Right lobe of liver (tissue), 6 donors: ENCODE results near the gene MARCHF6. TPM values are rescaled to one million over a fixed set of nuclear protein-coding genes. Genes with fewer than 3 reads are reported as not detected.

Experiments
- ATAC-seq, 4 donors: fragments of 200-7000 bp; cut with Tn5 transposase; one replicate each; pipeline ENCODE4 v1.9.1; 2020; ENCODE audit warnings: mild to moderate bottlenecking in 4 of 4, moderate library complexity in 4 of 4
- DNase-seq, 3 donors: peaks; one replicate each; pipeline ENCODE4 v3.0.0-alpha.2; 2020
- H3K27ac ChIP-seq, 3 donors: fragments of 200-600 bp; one replicate each; pipeline ENCODE4 v1.8.0; 2022
- H3K27me3 ChIP-seq, 2 donors: fragments of 200-600 bp; one replicate each; pipeline ENCODE4 v1.8.0; 2022
- H3K36me3 ChIP-seq, 4 donors: fragments of 200-600 bp; sonication (generic) in 1 of 4; one replicate each; pipeline versions ENCODE4 v1.5.1 to v1.8.0; 2017 to 2022; ENCODE audit warnings: control low read depth in 1 of 4
- H3K4me1 ChIP-seq, 4 donors: fragments of 200-600 bp; sonication (generic) in 1 of 4; one replicate each; pipeline versions ENCODE4 v1.5.1 to v1.8.0; 2017 to 2022; ENCODE audit warnings: control low read depth in 1 of 4
- H3K4me3 ChIP-seq, 3 donors: fragments of 200-600 bp; one replicate each; pipeline ENCODE4 v1.8.0; 2022
- H3K9me3 ChIP-seq, 4 donors: fragments of 200-600 bp; sonication (generic) in 1 of 4; one replicate each; pipeline versions ENCODE4 v1.5.1 to v1.8.0; 2017 to 2022; ENCODE audit warnings: control low read depth in 1 of 4
- CTCF ChIP-seq, 4 donors: fragments of 200-600 bp in 3 of 4; fragments of 450-650 bp in 1 of 4; IDR thresholded peaks; one replicate each; pipeline versions ENCODE4 v1.5.1 to v1.8.0; 2016 to 2022; ENCODE audit warnings: antibody characterized with exemption in 4 of 4, mild to moderate bottlenecking in 2 of 4
- POLR2A ChIP-seq: fragments of 450-650 bp; IDR thresholded peaks from one replicate; pipeline ENCODE4 v1.6.1; 2017; ENCODE audit warnings: antibody characterized with exemption, mild to moderate bottlenecking
- WGBS: methylation state at CpG from one replicate; pipeline ENCODE4 v1.1.6; 2018; ENCODE audit warnings: low coverage, low lambda C conversion rate; ENCODE audit not compliant: insufficient coverage; ENCODE audit errors: missing lambda C conversion rate; 5-methylcytosine and 5-hydroxymethylcytosine counted together
- intact Hi-C, 2 donors: fragments of 100-400 bp; cut with DNase I; formaldehyde crosslinking; loops; one replicate each; pipeline versions ENCODE4 v1.11.2 to v1.14.1; 2022
- total RNA-seq, 6 experiments: library from RNA; depleted of rRNA in 2 of 6; stranded (reverse); fragments of >200 nt in 2 of 6; fragmentation: NEBNext Ultra II Directional in 3 of 6; extraction: Animal tissue kit (Norgen Biotek cat#: 25700) in 3 of 6; gene quantifications; one replicate each; pipeline versions ENCODE4 v1.1.0 to v1.2.4, GENCODE V29; 2016 to 2023
- donor health status: DM: no; HTN: yes; CAD: no.
- donor health status: DM: no; HTN: no; CAD: no.
- donor health status: DM: no; HTN: no; CAD: no.
- donor health status: DM: no; HTN: yes; CAD: no.
- donor health status: DM: no; HTN: yes; CAD: no.

The MARCHF6 gene
- total RNA-seq, 6 experiments from 2014 or later = 44.9 to 106 (median 68.6) TPM

GRCh38 chr5:10330511-10331230 is 22.8 kb upstream of the MARCHF6 start:
- Histone ChIP-seq H3K36me3 (no peaks in the 10 kb centered on the region), H3K27me3 (no peaks in the 10 kb centered on the region), H3K4me3 (peak overlapping the region in 2 of 3 donors; percentile 14 to 32), H3K9me3 (no peaks in the 10 kb centered on the region), H3K27ac (peak overlapping the region; percentile 10 to 68 (median 62)), H3K4me1 (peaks cover 0 to 37% (median 7%) of the 10 kb centered on the region in 4 donors)
- DNase-seq (no peak), ATAC-seq (no peak)
- TF ChIP-seq CTCF (IDR thresholded peaks at IDR 0.05) (no peak), POLR2A (no peak)
- intact Hi-C loops = no loop called here
- 40% methylated on average over 7 of the region's 10 CpGs for WGBS

- Histone ChIP-seq H3K27me3 (no peaks in the 10 kb centered on the region), H3K9me3 (no peaks in the 10 kb centered on the region), H3K4me3 (peak overlapping the region in 1 of 3 donors; percentile 32), H3K27ac (peak overlapping the region; percentile 33 to 85 (median 68)), H3K4me1 (peaks cover 0 to 42% (median 7%) of the 10 kb centered on the region in 4 donors), H3K36me3 (no peaks in the 10 kb centered on the region)
- intact Hi-C loops = no loop called here
- peak; percentile 72 to 79 (median 73) for ATAC-seq
- peak; percentile 71 to 93 (median 82) for DNase-seq
- 44% methylated on average over 7 of the region's 7 CpGs for WGBS
- TF ChIP-seq CTCF (IDR thresholded peaks at IDR 0.05) (no peak), POLR2A (peak; percentile 22)
Observed at GRCh38 chr5:10331341-10331796, 22.1 kb upstream of the MARCHF6 start.

- H3K27ac ChIP-seq = peak overlapping the region; percentile 33 to 85 (median 68)
- H3K9me3 ChIP-seq = no peaks in the 10 kb centered on the region
- intact Hi-C loops = no loop called here
- H3K4me3 ChIP-seq = no peak overlapping the region
- no peaks in the 10 kb centered on the region for H3K36me3 ChIP-seq
- ATAC-seq = no peak
- no peak for DNase-seq
- peaks cover 0 to 48% (median 9%) of the 10 kb centered on the region in 4 donors for H3K4me1 ChIP-seq
- 82% methylated on average over 4 of the region's 5 CpGs for WGBS
- no peaks in the 10 kb centered on the region for H3K27me3 ChIP-seq
- TF ChIP-seq POLR2A (no peak), CTCF (IDR thresholded peaks at IDR 0.05) (no peak)
Observed at GRCh38 chr5:10332301-10332700, 21.2 kb upstream of the MARCHF6 start.

GRCh38 chr5:10333154-10334006 is 20.1 kb upstream of the MARCHF6 start:
- Histone ChIP-seq H3K4me1 (peaks cover 0 to 53% (median 11%) of the 10 kb centered on the region in 4 donors), H3K4me3 (peak overlapping the region; percentile 57 to 60 (median 58)), H3K27me3 (no peaks in the 10 kb centered on the region), H3K36me3 (no peaks in the 10 kb centered on the region), H3K27ac (peak overlapping the region; percentile 61 to 85 (median 79)), H3K9me3 (no peaks in the 10 kb centered on the region)
- TF ChIP-seq CTCF (IDR thresholded peaks at IDR 0.05) (peak in 3 of 4 donors; percentile 7 to 30 (median 12)), POLR2A (peak; percentile 54)
- ATAC-seq = peak; percentile 63 to 73 (median 68)
- peak; percentile 60 to 72 (median 60) for DNase-seq
- intact Hi-C loops = no loop called here
- 3% methylated on average over 29 of the region's 81 CpGs for WGBS
